Stimulated activated CD8-positive, alpha-beta memory T cell treated with anti-CD3 and anti-CD28 coated beads, Interleukin-12 subunit alpha, Interleukin-12 subunit beta, amount 100 ng/mL, for 1 hour (primary cell): ENCODE data around the gene RTCA.
"Not testable (repeated sequence)": the region's sequence is repeated elsewhere in the genome, so short reads cannot be mapped to it uniquely, and the experiment has no call there.

ENCODE experiments used
- DNase-seq: peaks from one replicate; pipeline ENCODE4 v3.0.0-alpha.2; 2020; ENCODE audit warnings: low read depth

RTCA gene

GRCh38 chr1:100261686-100262085, 4.3 kb upstream of the RTCA start:
- no peak for DNase-seq

DNA sequence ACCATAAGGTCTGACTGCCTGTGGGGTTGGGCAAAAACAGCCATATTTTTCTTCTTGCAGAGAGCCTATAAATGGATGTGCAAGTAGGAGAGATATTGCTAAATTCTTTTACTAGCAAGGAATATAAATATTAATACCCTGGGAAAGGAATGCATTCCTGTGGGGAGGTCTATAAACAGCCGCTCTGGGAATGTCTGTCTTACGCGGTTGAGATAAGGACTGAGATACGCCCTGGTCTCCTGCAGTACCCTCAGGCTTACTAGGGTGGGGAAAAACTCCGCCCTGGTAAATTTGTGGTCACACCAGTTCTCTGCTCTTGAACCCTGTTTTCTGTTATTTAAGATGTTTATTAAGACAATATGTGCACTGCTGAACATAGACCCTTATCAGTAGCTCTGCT, 1.9 kb upstream of the RTCA start:
- not testable (repeated sequence) for DNase-seq

- no peak for DNase-seq
Observed at GRCh38 chr1:100265562-100265930, 470 bp upstream of the RTCA start.

DNA sequence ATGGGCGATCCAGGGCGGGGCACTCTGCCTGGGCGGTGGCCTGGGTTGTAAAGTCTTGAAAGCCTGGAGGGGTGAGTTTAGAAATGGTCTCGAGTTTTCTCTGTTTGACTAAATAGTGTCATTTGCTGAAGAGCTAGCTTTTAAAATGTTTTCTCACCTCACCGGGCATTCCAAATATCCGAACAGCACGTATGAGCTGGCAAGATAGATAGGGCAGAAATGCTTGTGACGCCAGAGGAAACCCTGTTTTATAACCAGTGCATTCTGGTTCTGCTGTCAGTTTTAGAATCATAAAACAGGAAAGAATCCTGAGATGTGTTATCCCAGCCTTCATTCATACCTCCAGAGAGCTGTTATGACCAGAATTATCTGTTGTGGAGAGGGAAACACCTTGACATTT, 725 bp downstream of the RTCA start:
- DNase-seq = no peak

DNA sequence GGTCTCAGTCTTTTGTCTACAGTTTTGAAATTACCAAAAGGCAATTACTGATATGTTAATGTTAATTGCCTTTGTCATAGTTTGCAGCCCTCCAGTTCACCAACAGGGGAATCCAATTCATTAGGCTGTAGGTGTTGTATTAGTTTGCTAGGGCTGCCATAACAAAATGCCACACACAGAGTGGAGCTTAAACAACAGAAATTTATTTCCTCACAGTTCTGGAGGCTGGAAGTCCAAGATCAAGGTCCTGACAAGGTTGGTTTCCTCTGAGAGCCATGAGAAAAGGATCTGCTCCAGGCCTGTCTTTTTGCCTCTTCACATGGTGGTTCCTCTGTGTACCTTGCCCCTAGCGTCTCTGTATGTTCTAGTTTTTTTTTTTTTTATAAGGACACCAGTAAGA, 1.3 kb downstream of the RTCA start:
- no peak for DNase-seq

DNA sequence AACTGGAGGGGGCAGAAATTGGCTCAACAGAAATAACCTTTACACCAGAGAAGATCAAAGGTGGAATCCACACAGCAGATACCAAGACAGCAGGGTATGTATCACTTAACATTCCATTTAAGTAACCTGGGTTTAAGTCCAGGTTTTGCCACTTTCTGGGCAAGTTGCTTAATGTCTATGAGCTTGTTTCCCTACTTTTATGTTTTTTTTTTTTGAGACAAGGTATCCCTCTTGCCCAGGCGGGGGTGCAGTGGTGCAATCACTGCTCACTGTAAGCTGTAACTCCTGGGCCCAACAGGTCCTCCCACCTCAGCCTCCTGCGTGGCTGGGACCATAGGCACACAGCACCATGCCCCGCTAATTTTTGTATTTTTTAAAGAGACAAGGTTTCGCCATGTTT, 2.2 kb downstream of the RTCA start:
- DNase-seq = no peak

- no peak for DNase-seq
Observed at GRCh38 chr1:100277866-100278265, 11.8 kb downstream of the RTCA start.

DNA sequence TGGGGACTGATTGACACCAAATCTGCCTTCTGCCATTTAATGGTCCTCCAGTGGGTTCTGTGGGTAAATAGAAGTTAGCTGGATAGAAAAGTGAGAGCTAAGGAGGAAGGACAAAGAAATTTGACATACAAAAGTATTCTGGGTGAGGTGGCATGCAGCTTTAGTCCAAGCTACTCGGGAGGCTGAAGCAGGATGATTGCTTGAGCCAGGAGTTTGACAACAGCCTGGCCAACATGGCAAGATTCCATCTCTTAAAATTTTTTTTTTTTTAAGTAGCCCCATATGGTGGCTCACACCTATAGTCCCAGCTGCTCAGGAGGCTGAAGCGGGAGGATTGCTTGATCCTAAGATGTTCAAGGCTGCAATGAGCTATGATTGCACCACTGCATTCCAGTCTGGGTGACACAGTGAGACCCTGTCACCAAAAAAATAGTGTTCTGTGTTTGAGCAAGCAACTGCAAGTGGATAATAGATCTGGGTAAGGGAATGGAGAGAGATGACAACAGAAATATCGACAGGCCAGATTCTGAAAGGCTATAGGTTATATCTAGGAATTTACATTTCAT, 13.4 kb downstream of the RTCA start:
- DNase-seq = no peak

DNA sequence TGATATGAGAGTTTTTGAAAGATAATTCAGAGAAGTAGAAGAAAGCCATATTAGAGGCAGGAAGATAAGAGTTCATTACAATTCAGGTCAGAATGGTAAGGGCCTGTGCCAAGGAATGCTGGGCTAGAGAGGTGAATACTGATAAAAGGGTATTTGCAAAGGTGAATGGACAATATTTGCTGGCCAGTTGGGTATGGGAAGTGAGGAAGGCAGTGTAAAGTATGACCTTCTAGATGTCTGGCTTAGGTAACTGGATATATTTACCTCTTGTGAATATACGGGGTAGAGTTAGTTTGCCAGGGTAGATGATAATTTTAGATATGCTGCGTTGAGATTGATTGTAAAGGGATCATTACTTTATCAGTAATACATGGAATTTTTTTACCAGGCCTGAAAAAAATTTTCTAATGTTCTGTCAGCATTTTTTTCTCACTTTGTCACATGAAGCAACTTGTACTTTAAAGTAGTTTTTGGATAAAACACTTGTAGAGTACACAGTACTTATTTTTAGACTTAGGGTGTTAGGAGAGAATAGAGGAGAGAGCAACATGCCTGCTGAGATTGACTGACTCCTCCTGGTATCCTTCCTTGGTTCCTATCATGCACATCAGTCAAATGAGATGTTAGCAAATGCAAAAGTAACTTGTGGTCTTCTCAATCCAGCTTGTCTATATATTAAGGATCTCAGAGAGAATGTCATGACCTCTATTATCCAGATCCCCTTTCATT, 14.1 kb downstream of the RTCA start:
- DNase-seq = no peak

DNA sequence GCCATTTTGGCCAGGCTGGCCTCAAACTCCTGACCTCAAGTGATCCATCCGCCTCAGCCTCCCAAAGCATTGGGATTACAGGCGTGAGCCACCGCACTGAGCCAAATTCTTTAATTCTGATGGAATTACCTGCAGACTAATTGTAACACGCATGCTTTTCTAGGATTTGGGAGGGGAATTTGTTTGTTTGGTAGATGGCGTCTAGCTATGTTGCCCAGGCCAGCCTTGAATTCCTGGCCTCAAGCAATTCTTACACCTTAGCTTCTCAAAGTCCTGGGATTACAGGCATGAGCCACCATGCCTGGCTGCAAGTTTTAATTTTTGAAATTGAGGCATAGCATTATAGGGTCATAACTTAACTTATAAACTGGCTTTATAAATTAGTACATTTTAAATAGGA, 18.6 kb downstream of the RTCA start:
- DNase-seq = no peak

DNA sequence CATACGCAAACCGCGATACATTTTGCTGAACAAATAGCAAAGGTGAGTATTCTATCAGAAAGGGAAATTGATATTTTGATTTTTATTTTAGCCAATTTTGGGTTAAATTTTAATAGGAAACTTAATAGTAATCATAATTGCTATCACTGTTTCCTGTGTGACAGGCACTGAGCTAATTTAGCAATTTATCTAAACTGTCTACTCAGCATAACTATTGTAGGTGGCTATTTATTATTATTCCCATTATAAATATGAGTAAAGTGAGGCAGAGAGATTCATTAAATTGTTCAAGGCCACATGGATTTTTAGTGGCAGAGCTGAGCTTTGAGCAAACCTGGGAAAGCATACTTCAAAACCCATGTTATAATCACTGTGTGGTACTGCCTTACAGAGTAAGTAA, 21.1 kb downstream of the RTCA start:
- DNase-seq = no peak

DNA sequence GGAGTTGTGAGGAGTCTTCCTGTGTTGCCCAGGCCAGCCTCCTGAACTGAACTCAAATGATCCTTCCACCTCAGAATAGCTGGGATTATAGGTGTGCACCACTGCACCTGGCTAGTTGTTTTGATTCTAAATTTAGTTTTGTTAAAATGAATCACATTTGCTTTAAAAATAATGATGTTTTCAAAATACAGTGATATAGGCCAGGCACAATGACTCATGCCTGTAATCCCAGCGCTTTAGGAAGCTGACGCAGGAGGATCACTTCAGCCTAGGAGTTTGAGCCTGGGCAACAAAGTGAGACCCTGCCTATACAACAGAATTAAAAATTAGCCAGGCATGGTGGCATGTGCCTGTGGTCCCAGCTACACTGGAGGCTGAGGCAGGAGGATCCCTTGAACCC, 24.3 kb downstream of the RTCA start:
- DNase-seq = no peak

DNA sequence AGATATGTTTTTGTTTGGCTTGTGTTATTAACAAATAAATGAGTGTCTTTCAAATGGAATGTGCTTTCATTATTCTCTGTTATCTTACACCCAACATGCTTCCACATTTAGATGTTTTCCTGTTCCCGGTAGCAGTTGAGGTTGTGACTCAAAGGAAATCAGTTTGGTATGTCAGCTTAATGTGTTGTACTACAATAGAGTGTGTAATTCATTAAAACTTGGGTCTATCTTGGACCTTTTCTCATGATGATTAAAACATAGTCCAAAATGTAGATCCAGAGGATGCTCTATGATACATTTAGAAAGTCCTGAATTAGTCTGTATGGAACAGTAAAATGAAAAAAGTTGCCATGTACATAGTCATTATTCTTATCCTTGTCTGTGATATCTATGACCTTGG, 26.7 kb downstream of the RTCA start:
- DNase-seq = no peak

GRCh38 chr1:100296140-100296539, 30.1 kb downstream of the RTCA start:
- no peak for DNase-seq

- DNase-seq = not testable (repeated sequence)
Observed at GRCh38 chr1:100296997-100297396, 31.0 kb downstream of the RTCA start.

DNA sequence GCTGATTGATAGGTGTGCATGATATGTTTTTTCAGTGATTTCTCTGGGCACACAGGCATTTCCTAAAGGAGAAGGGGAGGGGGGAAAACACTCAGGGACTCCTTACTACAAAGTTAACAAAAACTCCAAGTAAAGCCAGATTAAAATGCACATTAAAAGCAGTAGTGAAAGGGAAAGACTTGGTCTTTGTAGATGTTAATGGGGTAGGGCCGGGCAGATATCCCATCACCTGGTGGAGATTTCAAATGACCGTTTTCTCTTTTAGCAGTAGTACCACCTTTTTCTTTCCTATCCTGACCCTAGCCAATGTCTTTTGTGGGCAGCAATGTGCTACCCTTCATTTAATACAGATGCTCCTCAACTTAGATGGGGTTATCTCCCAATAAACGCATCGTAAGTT, 32.5 kb downstream of the RTCA start:
- DNase-seq = no peak

DNA sequence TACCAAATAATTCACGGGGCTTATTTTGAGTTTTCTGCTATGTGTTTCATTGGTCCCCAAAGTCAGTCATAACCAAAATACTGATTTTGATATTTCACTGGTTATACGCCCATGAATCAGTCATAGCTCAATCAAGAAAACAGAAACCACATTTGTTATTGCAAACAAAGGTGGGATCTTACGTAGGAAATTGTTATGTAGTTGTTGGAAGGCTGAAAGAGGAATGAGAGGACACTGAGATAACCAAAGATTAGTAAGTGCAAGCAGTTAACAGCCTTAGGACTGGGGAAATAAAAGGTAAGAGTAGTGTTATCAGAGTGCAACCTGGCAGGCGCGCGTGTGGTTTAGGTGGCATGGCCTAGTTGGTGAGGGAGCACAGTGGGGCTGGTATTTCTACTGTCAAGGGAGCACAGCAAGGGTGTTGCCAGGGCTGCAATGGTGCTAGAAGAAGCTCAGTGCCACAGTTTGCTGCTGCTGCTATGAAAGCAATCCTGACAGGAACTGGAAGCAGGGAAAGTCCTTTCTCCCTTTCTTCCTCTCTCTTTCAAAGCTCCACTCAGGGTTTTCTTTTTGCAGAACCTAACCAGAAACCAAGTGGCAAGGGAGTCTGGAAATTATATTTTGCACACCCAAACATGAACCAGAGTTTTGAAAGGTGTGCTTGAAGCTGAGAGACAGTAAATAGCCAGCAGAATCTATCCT, 33.7 kb downstream of the RTCA start:
- no peak for DNase-seq

GRCh38 chr1:100300691-100301090, 34.7 kb downstream of the RTCA start:
- DNase-seq = no peak

DNA sequence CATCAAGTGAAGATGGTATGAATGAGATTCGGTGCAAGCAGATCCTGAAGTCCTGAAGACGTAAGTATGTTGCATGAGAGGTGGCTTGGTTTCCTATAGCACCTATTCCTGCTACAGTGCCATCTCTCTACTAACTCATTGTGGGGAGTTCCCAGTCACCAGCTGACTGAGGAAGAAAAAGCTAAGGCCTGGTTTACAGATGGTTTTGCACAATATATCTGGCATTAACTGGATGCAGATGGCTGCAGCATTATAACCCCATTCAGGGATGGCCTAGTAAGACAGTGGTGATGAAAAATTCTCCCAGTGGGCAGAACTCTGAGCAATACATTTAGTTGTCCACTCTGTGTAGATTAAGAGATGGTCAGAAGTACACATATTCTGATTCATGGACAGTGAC, 36.7 kb downstream of the RTCA start:
- no peak for DNase-seq

DNA sequence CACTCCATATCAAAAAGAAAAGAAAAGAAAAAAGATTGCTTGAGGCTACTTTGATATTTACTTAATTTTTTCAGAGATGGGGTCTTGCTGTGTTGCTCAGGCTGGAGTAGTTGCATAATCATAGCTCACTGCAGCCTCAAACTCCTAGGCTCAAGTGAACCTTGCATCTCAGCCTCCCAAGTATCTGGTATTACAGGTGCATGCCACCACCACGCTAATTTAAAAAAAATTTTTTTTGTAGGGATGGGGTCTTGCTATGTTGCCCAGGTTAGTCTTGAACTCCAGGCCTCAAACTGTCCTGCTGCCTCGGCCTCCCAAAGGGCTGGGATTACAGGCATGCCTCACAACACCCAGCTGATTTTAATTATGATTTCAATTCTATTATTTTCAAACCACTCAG, 38.2 kb downstream of the RTCA start:
- DNase-seq = no peak

DNA sequence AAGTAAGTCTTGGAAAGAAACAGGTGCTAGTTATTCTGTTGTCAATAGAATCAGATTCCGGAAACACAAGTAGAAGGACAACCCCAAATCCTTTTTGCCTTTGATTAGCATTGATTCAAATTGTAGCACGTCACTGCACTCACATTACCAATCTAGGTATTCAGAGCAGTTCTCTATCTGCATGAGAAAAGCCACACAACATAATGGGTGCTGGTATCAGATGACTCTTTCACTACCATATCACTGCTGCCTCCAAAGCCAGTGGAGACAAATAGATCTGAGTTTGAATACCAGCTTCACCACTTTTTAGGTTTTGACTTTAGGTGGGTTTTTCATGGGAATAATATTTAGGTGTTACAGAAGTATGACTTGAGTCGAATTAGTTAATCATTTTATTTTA, 38.9 kb downstream of the RTCA start:
- no peak for DNase-seq

GRCh38 chr1:100305954-100306353, 39.9 kb downstream of the RTCA start:
- DNase-seq = no peak

DNA sequence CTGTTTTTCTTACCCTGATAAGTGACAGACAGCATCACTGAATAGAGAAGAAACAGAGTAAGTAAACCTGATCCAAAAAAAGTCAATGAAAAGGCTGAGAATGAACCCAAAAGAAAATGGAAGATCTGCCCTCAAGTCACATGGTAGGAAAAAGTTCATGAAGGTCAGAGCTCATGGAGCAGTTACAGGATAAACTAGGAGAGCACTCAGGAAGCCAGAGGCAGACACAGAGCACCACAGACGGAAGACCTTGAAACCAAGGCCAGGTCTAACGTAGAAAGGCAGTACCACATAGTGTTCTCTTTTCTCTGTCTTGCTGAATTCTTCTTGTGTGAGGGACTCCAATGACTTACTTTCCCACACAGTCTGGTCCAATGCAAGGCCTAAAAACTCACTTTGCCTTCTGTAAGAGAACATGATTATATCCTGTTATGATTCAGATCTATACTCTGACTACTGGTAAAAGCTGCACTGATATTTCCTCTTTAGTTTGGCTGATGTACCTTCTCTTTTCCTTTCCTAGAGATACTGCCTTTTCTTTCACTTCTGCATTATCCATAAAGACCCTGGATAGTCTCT, 40.8 kb downstream of the RTCA start:
- DNase-seq = no peak
